Skin of body (tissue), 2 donors: ENCODE results near the gene ALOXE3. TPM values are rescaled to one million over a fixed set of nuclear protein-coding genes. Genes with fewer than 3 reads are reported as not detected.

Source experiments
- DNase-seq: peaks from one replicate; lab custom pipeline; 2025; lab: John Stamatoyannopoulos, UW
- total RNA-seq: library from RNA; depleted of rRNA; stranded (reverse); fragments of >200 nt; gene quantifications from one replicate; pipeline ENCODE4 v1.2.3, GENCODE V29; 2014

The ALOXE3 gene
- total RNA-seq, 1 donor from 2014 or later: 3.2 TPM

DNA sequence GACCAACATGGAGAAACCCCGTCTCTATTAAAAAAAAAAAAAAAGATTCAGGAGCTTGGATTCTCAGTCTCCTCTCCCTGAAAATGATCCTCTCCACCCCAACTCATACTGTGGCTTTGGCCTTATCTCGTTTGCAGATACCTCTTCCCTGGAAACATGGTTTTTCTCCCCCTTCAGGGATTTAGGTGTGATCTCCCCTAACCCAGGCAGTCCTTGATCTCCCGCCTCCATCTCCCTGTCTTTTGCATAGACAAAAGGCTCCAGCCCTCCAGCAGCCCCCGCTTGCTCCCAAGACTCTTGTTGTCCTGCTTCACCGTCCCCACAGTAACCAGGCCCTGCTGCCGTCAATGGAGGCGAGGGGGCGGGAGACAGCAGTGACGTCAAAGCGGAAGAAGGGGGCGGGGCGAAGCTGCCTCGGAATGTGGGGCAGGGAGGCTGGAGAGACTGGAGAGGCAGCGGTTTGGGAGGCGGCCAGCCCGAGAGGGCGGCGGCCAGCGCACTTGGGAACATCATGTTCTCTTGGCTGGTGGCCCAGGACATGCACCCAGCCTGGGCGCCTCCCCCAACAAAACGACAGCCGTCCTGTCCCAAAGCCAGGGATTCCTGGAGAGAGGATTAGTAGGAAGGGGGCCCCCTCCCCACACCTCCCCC is 35.8 kb upstream of the ALOXE3 start:
- DNase-seq: peak; percentile 99

DNA sequence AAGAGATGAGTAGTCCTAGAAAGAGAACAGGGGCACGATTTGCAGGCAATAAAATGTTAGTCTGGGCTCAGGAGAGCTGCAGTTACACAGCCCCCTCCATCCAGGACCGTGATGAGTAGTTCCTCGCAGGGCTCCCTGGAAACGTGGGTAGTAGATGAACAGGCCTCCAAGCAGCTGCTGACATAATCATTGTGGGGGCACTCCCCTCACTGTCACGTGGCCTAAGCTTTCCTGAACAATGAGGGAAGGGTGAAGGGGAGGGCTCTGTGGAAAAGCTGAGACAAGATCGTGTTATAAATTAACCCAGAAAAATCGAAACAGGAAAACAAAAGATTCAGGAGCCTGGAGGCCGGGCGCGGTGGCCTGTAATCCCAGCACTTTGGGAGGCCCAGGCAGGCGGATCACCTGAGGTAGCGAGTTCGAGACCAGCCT is 35.2 kb upstream of the ALOXE3 start:
- peak; percentile 96 for DNase-seq

DNA sequence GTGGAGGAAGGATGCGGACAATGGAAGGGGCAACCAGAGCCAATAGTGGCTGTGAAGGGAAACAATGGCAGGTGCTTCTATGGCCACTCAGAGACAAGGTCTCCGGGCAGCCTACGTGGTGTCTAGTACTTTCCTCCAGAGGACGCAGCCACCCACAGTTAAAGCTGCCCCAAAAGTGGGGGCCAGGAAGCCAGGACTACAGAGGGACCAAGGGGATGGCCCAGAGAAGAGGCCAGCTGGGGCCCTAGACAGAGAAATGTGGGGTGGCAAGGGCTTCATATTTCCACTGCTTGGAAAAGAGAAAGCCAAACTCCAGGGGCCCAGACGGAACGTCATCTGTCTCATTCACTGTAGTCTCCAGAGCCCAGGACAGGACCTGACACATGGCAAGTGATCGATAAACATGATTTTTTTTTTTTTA is 34.7 kb upstream of the ALOXE3 start:
- no peak for DNase-seq

DNA sequence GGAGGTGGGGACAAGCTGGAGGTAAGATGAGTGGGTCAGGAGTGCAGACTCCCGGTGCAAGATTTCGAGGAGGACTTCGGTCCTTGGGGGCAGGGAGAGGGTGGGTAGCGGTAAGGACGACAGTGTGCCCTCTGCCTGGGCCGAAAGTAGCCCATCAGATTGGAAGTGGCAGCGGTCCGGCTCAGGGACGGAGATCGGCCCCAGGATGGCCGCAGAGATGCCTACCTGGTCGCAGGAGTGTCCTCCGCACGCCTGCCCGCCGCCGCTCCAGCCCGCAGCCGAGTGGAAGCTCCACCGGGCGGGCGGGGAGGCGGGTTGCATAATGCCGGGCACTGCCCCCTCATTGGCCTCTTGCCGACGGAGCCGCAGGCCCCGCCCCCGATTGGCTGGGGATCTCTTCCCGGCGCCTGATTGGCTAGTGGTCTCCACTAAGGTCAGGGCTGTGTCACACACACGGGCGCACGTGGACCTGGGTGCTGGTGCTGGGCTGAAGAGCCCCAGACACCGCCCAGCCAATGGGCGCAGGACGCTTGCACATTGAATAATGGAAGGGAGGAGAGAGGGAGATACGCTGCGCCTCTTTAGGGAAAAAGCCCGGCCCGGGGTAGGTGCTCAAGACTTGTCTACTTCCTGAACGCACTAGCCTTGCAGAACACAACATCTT is 33.9 kb upstream of the ALOXE3 start, which contains the start of gene PER1:
Gene PER1 (minus strand): TSS at position 293 of the 664 bp plus-strand sequence. CDS start 1,698 bp downstream, outside the sequence.
- DNase-seq: peak; percentile 82

DNA sequence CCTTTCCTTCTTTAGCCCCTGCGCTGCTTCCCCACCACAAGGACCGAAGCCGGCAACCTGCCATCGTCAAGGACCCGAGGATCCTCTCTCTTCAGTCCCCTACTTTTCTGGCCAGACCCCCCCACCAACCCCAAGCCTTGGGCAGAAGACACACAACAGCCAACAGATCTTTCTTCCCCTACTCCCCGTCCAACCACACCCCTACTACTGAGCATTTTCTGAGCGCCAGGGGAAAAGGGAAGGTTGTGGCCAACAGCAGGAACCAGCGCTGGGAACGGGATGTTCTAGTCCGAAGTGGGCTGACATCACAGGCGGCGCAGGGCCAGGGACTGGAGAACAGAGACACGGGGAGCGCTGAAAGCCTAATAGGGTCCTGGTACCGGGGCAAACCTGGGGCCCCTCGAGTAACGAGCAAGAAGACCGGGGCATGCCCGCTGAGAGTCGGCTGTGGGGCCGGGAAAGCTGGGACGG is 33.4 kb upstream of the ALOXE3 start:
- peak; percentile 65 for DNase-seq

DNA sequence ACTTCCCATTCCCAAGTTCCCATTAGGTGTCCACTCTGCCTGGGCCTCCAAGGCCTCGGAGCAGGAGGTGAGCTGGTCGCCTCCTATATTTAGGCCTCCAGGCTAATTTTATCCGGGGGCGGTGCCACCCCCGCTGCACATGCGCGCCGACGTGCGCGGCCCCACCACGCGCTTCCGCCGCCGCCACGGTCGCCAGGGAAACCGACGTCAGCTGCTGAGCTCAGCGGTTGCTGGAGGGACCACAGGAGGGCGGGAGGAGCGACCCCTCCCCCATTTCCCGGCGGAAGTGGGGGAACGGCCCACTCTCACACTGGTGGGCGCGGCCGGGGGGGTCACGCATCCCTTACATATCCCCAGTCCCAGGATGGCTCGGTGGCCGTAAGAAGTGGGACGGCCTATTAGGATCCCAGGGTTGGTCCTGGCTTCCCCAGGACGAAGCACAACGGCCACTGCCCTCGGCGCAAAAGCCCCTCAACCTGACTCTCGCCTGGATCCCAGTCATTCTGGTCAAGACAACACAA is 32.9 kb upstream of the ALOXE3 start:
- DNase-seq: peak; percentile 93

DNA sequence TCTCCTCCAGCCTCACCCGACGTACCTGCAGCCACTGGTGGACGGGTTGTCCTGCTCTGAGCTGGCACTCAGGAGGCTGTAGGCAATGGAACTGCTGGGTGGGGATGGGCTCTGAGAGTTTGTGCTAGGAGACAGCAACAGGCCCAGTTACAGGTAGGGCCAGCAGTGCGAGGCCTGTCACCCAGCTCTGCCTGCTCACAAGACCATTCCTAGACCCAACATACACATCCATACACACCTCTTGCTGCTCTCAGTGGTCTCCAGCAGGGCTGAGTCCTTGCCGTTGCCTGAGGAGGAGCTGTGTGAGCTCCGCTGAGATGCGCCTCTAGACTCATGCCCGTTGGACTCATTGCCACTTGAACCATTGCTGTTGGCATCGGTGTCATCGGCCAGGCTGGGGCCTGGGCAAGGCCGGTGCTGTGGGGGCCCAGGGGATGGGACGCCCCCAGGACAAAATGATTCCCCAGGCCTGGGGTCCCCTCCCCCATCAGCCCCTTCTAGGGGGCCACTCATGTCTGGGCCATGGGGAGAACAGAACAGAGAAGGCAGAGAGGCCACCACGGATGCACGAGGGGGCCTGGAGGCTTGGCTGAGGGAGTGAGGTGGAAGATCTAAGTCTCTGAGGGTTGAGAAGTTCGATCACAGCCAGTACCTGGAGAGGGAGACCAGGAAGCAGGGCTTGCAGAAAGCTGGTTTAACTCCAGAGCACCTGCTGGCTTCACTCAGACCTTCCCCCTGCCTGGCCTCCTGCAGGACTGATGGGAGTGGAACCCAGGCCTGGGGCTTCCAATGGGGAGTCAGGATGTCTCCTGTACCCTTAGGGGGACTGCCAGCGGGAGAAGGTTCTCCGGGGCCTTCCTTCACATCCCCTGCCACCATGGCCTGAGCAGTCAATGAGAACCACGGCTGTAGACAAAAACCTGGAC is 32.1 kb upstream of the ALOXE3 start:
- no peak for DNase-seq

DNA sequence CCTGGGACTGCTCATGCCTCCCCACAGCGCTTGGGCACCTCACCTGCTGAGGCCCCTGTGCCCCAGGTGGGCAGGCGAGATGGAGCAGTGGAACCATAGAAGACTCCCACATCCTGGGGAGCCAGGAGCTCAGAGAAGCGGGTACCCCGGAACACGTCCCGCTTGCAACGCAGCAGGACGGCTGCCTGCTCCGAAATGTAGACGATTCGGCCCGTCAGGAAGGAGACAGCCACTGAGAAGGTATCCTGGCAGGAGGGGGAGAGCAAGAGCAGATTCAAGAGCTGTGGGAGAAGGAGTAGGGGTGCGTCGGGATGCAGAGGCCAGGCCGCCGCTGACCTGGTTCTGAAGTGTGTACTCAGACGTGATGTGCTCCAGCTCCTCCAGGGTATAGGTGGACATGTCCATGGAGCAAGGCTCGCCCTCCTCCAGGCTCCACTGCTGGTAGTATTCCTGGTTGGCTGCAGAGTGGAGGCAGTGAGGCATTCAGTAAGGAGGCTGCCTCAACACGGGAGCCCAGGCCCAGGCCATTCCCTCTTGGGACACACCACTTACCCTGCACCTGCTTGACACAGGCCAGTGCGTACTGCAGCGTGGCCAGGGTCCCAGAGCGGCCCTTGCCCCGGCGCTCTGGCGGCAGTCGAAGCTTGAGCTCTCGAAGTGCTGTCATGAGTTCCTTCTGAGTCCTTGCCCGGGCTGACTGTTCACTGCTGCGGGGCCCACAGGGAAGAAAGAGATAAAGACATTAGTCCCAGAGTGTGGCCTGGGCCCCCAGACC is 31.3 kb upstream of the ALOXE3 start:
- DNase-seq: no peak

DNA sequence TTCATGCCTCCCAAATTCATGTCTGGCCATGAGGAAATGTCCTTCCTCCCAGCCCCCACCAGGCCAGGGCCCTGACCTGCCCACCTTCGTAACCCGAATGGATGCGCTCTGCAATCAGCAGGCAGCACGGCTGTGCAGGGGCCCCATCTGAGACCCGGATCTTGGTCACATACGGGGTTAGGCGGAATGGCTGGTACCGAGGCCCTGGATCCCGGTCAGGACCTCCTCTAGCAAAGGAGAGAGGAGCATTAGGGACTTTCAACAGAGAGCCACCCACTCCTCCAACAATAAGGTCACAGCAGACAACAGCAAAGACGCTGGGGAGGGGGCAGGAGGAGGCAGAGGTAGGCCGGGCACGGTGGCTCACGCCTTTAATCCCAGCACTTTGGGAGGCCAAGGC is 30.2 kb upstream of the ALOXE3 start:
- DNase-seq: no peak

DNA sequence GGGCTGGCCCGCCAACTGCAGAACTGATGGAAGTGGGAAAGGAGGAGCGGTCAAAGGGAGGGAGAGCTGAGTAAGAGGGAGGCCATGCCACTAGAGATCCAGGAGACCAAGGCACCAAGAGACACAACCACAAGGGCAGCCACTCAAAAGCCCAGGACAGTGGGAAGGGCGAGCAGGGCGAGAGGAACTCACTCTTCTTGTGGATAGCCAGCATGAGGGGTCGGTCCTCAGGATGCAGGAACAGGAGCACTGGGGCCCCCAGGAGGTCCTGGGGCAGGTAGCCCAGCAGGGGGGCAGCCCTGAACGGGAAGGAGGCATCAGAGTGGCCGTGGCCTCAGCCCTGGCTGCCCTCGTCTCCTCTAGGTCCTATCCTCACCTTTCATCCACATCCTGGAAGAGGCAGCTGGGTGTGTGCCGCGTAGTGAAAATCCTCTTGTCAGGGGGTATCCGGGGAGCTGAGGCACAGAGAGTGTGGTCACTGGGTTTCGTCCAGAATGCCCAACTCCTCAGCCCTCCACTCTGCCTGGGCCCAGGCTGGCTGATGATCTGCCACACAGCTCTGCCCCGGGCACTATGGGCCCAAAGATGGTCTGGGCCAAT is 29.6 kb upstream of the ALOXE3 start:
- DNase-seq: no peak

DNA sequence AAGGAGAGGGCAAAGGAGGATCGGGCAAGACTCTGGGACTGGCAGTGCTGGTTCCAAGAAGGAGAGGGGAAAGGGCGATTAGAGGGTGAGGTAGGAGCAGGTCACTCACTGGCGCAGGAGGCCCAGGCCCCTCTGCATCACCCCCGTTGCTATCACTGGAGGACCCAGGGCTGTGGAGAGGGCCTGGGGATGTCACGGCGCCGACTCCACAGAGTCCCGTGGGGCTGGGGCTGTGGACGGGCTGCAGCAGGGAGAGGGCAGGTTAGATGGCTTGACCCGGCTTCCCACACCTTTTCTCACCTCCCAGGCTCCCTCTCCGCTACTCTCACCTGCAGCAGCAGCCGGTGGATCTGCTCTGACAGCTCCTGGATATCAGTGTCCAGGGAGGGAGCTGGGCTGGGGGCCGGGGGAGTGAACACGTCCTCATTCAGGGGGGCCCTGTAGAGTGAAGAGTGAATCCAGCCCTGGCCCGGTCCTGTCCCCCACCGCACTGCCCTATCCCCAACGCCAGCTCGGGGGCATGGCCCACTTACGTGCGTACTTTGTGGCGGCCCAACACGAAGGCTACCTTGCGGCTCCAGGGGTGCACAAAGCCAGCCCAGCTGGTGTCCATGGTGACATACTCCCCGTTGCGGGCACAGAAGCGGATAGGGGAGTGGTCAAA is 29.0 kb upstream of the ALOXE3 start:
- DNase-seq: no peak

DNA sequence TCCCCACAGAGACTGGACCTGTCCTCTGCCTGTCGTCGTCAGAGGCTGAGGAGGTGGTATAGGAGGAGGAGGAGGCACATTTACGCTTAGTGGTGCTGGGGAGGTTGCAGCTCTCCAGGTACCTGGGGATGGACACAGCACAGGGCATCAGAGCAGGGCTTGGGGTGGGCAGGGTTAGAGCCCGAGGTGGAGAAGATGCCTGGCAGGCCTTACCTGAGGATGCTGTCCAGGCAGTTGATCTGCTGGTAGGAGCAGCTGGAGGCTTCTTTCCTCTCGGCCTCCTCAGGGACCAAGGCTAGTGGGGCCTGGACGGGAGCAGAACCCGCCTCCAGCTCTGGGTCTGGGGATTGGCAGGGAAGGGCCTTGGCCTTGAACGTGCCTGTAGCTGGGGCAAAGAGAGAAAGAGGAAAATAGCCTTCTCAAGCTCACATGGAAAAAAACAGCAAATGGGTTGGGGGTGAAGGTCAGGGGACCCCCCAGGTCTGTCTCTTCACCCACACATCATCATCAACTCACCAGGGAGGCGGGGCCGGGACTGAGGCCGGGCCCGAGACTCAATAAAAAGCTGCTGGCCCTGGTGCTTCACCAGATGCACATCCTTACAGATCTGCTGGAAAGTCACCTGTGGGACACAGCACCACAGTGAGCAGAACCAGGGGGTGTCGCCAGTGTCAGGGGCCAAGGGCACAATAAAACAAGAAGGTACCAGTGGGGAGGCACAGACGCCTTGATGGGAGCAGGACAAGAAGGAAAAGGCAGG is 28.2 kb upstream of the ALOXE3 start:
- DNase-seq: no peak

DNA sequence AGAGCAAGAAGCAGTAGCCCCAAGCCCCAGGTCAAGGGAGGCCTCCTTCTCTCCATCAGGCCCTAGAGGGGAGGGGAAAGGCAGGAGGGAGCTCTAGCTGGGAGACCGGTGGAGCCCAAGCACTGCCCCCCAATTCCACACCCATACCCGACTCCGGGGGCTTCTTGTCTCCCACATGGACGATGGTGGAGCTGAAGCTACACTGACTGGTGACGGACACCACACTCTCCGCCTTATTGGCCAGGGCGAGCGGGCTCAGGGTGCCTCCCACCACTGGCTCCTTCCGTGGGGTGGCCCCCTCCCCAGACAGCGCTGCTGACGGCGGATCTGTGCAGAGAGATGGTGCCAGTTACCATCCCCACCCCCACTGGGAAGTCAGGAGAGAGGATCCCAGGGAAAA is 27.5 kb upstream of the ALOXE3 start:
- DNase-seq: no peak

DNA sequence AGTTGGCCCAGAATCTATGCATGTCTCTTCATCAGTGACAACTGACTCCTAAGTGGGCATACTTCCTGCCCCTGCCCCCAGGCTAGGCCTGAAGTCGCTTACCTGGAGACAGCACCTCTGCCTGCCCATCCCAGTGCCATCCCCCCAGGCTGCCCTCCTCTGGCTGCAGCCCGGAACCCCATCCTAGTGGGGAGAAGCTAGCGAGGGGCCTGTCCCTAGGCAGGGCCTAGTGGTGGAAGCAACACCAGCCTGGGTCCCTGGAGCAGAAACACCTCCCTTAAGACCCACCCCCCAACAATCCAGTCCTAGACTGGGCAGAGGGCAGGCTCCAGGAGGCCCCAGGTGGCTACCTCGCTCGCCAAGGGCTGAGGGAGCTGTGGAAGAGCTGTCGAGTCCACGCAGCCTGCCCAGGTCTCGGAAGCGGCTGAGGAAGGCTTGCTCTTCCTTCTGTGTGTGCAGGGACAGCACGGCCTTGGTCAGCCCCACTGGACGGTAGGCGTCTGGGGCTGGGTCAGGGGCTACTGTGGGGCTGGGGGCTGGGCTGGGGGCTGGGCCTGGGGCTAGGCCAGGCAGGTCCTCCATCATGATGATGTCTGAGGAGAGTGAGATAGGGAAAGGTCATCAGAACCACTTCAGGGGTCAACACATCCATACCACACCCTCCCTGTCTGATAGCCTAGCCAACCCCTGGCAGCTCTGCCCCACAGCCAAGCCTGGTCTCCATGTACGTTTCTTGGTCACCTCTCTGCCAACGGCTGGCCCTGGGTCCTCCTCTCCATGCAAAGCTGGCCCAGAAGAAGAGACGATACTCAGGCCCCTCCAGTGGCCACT is 26.3 kb upstream of the ALOXE3 start:
- DNase-seq: no peak

DNA sequence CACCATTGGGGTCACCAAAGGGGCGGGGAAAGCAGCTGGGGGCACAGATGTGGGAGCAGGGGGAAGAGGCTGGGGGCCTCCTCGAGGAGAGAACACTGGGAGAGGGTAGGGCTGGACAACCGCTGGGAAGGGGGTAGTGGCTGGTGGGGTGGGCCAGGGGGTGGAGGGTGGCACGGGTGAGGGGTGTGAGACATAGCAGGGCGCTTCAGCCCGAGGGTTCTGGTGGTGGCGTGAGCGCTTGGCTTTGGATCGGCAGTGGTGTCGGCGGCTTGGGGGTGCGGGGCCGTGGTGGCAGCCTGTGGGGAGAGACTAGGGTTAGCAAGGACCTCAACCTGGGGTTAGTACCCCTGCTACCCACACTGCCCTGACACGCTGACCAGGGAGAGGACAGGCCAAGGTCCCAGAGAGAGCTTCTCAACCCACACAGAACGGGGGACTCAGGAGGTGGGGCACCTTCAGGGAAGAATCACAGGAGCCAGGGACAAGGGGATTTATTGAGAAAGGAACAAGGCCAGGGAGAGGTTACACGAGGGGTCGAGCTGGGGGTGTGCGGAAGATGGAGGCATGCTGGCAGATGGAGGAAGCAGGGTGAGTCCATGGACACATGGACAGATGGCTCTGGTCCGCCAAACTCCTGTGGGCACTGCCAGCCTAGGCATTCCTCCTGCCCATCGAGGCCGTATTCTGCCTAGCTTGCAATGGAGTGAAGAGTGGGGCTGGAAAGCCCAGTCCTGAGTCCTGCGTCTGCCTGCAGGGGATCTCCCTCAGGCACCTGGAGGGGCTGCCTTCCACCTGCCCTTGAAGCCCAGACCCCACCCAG is 25.5 kb upstream of the ALOXE3 start:
- no peak for DNase-seq

DNA sequence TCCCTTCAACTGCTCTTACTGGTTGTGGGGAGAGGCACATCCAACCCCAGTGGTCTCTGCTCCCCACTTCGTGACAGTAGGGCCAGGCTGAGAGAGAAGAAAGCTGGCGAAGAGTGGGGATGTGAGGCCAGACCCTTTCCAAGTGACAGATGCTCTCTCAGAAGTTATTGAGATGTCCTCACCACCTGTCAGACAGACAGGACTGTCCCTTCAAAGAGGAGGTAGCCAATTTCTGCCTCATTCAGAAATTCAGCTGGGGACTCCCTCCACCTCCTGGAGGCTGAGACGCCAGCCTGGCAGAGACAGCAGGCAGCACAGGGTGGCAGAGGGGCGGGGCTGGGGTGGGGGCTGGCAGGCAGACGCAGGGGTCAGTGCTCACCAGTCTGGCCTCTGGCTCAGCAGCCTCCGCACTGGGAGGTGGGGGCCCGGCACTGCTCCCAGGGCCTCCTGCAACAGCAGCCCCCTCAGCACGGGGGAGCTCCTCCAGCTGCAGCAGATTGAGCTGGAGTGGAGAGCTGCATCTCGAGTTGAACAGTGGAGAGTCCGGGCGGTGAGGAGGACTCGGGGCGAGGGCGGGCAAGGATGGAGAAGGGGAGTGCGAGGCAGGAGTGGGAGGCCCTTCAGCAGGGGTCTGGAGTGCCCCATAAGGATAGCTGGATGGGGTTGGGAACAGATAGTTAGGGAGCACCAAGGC is 24.7 kb upstream of the ALOXE3 start:
- no peak for DNase-seq
